ENCODE results near the gene PDZD2. TPM values are rescaled to one million over a fixed set of nuclear protein-coding genes. Genes with fewer than 3 reads are reported as not detected.

PDZD2 gene
- total RNA-seq, 2 donors from 2014 or later, result 1.4 to 3.0 TPM

DNA sequence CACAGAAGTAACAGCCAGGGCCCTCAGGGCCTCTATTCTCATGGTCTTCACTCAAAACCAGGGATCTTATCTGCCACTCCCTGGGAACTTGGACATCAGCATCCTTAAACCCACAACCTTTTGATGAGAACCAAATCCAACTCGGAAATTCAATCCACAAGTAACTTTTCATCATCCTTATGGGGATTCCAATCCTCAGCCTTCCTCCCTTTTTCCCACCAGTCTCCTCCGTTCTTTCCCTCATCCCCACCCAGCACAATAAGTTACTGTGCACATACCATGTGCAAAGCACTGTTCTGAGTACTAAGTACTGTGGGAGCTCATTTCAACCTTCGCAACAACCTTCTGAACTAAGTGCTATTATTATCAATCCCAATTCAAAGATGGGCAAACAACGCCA is 518.1 kb downstream of the PDZD2 start:
- Mint-ChIP-seq H3K4me1 (peaks cover 30% of the 10 kb centered on the region), H3K27me3 (no peaks in the 10 kb centered on the region), H3K36me3 (ENCODE audit: low read depth) (no peaks in the 10 kb centered on the region), H3K4me3 (no peak overlapping the region), H3K27ac (no peak overlapping the region)
- no peaks in the 10 kb centered on the region for H3K9me3 ChIP-seq (ENCODE audit: control insufficient read depth, low read length, poor library complexity, severe bottlenecking)
- ATAC-seq (no peak), DNase-seq (no peak)

GRCh38 chr5:32158679-32158975 is 519.7 kb downstream of the PDZD2 start:
- Mint-ChIP-seq H3K4me3 (no peak overlapping the region), H3K4me1 (peaks cover 26% of the 10 kb centered on the region), H3K27me3 (no peaks in the 10 kb centered on the region), H3K36me3 (ENCODE audit: low read depth) (no peaks in the 10 kb centered on the region), H3K27ac (no peak overlapping the region)
- DNase-seq (no peak), ATAC-seq (no peak)
- H3K9me3 ChIP-seq (ENCODE audit: control insufficient read depth, low read length, poor library complexity, severe bottlenecking), result no peaks in the 10 kb centered on the region

DNA sequence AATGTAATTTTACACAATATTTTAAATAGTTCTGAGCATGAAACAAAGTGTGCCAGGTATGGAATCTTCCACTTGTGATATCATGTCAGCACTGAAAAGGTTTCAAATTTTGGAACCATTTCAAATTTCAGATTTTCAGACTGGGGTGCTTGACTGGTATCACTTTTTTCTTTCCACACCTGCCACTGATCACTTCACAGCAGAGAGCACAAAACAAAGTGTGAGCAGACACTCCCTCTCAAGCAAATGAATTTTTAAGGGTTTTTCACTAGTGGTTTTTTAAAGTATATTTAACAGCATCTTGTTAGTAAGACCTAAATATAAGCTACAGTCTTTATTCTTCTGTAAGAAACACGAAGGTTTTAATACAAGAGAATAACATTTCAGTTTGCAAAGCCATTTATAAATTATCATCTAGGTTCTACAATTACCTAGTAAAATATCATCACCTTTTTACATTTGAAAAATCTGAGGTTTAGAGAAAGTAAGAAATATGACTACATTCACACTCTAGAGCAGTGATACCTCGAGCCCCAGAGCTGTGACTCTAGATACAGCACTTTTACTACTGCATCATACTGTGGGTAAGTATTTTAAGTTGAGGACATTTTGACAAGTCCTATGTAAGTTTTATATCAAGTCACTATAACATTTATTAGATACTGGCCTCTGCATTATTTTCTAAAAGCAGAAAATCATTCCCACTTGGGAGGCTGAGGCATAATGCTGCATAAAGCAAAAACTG is 520.6 kb downstream of the PDZD2 start:
- peaks cover 25% of the 10 kb centered on the region for H3K4me1 Mint-ChIP-seq
- DNase-seq (no peak), ATAC-seq (no peak)
- no peaks in the 10 kb centered on the region for H3K9me3 ChIP-seq (ENCODE audit: control insufficient read depth, low read length, poor library complexity, severe bottlenecking)
- no peak overlapping the region for H3K4me3 Mint-ChIP-seq
- H3K36me3 Mint-ChIP-seq (ENCODE audit: low read depth), result no peaks in the 10 kb centered on the region
- no peaks in the 10 kb centered on the region for H3K27me3 Mint-ChIP-seq
- no peak overlapping the region for H3K27ac Mint-ChIP-seq

DNA sequence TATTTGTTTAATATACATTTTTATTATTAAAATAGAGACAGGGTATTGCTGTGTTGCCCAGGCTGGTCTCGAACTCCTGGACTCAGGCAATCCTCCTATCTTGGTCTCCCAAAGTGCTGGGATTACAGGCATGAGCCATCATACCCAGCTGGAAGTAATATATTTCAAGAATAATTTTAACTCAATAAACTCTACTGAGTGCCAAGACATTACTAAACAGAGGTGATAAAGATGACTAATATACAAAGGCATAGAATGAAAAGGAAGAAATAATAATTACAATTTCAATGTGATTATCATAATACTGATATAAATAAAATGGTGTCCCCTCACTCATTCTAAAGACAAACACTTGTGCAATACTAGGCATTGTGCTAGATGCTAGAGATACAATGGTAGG is 521.3 kb downstream of the PDZD2 start:
- H3K36me3 Mint-ChIP-seq (ENCODE audit: low read depth), result no peaks in the 10 kb centered on the region
- no peak overlapping the region for H3K4me3 Mint-ChIP-seq
- no peak for ATAC-seq
- peaks cover 24% of the 10 kb centered on the region for H3K4me1 Mint-ChIP-seq
- no peak for DNase-seq
- H3K27ac Mint-ChIP-seq, result no peak overlapping the region
- H3K27me3 Mint-ChIP-seq, result no peaks in the 10 kb centered on the region
- H3K9me3 ChIP-seq (ENCODE audit: control insufficient read depth, low read length, poor library complexity, severe bottlenecking), result no peaks in the 10 kb centered on the region

Other genes starting within 250 kb of the PDZD2 start
- gene DROSHA, start 107.0 kb upstream of the PDZD2 start, total RNA-seq, result 10 to 100 TPM; 45.6 to 57.4 TPM
- gene C5orf22, start 106.8 kb upstream of the PDZD2 start, total RNA-seq, result 10 to 100 TPM; 11.8 to 16.9 TPM